Kidney (tissue), 14 donors: ENCODE data around the gene ATG9A. TPM values are rescaled to one million over a fixed set of nuclear protein-coding genes. Genes with fewer than 3 reads are reported as not detected.

ENCODE experiments used
- DNase-seq, 5 donors: peaks; one replicate each; pipeline ENCODE4 v3.0.0-alpha.2; 2013 to 2020
- FAIRE-seq: peaks from 2 replicates; lab custom pipeline; 2012; peaks lifted over from hg19 to GRCh38; lab: Jason Lieb, UNC
- H3K27ac ChIP-seq, 2 donors: one replicate each; pipeline ENCODE4 v1.7.0; 2013; ENCODE audit warnings: low read depth in 2 of 2, low read length in 2 of 2, inconsistent platforms in 1 of 2
- H3K27me3 ChIP-seq: one replicate; pipeline ENCODE4 v1.7.1; 2013; ENCODE audit warnings: low read length, inconsistent platforms; ENCODE audit not compliant: control insufficient read depth, insufficient read depth
- H3K36me3 ChIP-seq, 3 donors: one replicate each; pipeline versions ENCODE4 v1.7.0 to v1.7.1; 2013; ENCODE audit warnings: low read length in 3 of 3, control low read depth in 1 of 3, inconsistent platforms in 1 of 3; ENCODE audit not compliant: insufficient read depth in 3 of 3, control insufficient read depth in 2 of 3
- H3K4me1 ChIP-seq, 3 donors: one replicate each; pipeline versions ENCODE4 v1.7.0 to v1.7.1; 2013; ENCODE audit warnings: low read length in 3 of 3, inconsistent platforms in 1 of 3, low read depth in 1 of 3; ENCODE audit not compliant: control insufficient read depth in 2 of 3, insufficient read depth in 2 of 3
- H3K4me3 ChIP-seq, 3 donors: one replicate each; pipeline versions ENCODE4 v1.7.0 to v1.8.1; 2013; ENCODE audit warnings: low read length in 3 of 3, control low read depth in 1 of 3, inconsistent platforms in 1 of 3
- H3K9ac ChIP-seq, 3 donors: one replicate each; pipeline versions ENCODE4 v1.7.0 to v1.7.1; 2013; ENCODE audit warnings: low read length in 3 of 3, control low read depth in 1 of 3, inconsistent platforms in 1 of 3
- H3K9me3 ChIP-seq, 3 donors: one replicate each; pipeline versions ENCODE4 v1.7.0 to v1.7.1; 2013; ENCODE audit warnings: low read length in 3 of 3, control low read depth in 1 of 3, inconsistent platforms in 1 of 3; ENCODE audit not compliant: control insufficient read depth in 2 of 3, insufficient read depth in 1 of 3
- CTCF ChIP-seq: IDR thresholded peaks from 3 replicates; pipeline ENCODE4 v1.5.1; 2012; ENCODE audit warnings: mild to moderate bottlenecking, moderate library complexity, borderline replicate concordance; ENCODE audit not compliant: insufficient read depth; ENCODE audit errors: extremely low read depth
- intact Hi-C: fragments of 100-400 bp; cut with DNase I; formaldehyde crosslinking; loops from one replicate; pipeline ENCODE4 v1.11.1; 2022
- polyA plus RNA-seq: library from polyadenylated mRNA; stranded (reverse); fragments of 350-450 nt; fragmentation: Illumina TruSeq; extraction: RNeasy Lipid Tissue Mini Kit (QIAGEN cat#74804); gene quantifications from one replicate; pipeline ENCODE4 v1.2.3, GENCODE V29; 2014; ENCODE audit warnings: low read depth, low replicate concordance; ENCODE audit not compliant: insufficient read depth
- total RNA-seq: library from RNA; stranded (reverse); fragmentation: NEBNext Ultra II Directional; extraction: Animal tissue kit (Norgen Biotek cat#: 25700); gene quantifications from one replicate; pipeline ENCODE4 v1.2.1, GENCODE V29; 2021
- donor health status: control.
- donor health status: control.
- donor health status: control.
- donor health status: control.
- donor health status: control.
- donor health status: DM: yes; HTN: yes; CAD: no.
- donor health status: Normal renal cell carcinoma (clear cell type).

The ATG9A gene
- total and polyA plus RNA-seq, 2 donors from 2014 or later, result 24.0 to 41.5 TPM

- H3K9ac ChIP-seq, result no peak overlapping the region
- intact Hi-C loops, result no loop called here
- peaks cover 0 to 15% (median 6%) of the 10 kb centered on the region in 3 donors for H3K4me1 ChIP-seq
- H3K36me3 ChIP-seq, result peaks cover 2 to 21% (median 10%) of the 10 kb centered on the region in 3 donors
- no peaks in the 10 kb centered on the region for H3K27me3 ChIP-seq
- no peak for TF ChIP-seq CTCF
- no peak overlapping the region for H3K27ac ChIP-seq
- no peaks in the 10 kb centered on the region for H3K9me3 ChIP-seq
- DNase-seq (no peak), FAIRE-seq (no peak)
- no peak overlapping the region for H3K4me3 ChIP-seq
Observed at GRCh38 chr2:219214786-219215185, 14.7 kb downstream of the ATG9A start.

DNA sequence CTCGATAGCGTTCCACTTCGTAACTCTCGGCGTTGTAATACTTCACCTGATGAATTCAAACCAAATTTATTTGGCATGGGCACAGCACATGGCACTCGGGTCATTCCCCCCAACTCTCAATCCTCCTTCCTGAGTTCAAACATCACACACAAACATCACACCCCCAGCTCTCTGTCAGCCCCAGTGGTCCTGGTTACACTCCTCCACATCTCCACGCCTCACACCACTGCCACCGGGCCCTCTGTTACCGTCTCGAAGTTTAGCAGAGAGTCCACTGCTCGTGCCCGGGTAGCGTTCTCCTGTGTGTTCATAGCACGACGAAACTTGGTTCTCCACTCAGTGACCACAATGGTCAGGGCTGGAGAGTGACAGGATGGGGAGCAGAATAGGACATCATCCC is 15.3 kb downstream of the ATG9A start:
- Histone ChIP-seq H3K9ac (no peak overlapping the region), H3K4me1 (peaks cover 0 to 9% (median 2%) of the 10 kb centered on the region in 3 donors), H3K36me3 (peaks cover 2 to 26% (median 10%) of the 10 kb centered on the region in 3 donors), H3K9me3 (no peaks in the 10 kb centered on the region), H3K4me3 (no peak overlapping the region), H3K27ac (no peak overlapping the region), H3K27me3 (no peaks in the 10 kb centered on the region)
- no peak for TF ChIP-seq CTCF
- intact Hi-C loops, result no loop called here
- no peak for DNase-seq
- FAIRE-seq, result no peak

DNA sequence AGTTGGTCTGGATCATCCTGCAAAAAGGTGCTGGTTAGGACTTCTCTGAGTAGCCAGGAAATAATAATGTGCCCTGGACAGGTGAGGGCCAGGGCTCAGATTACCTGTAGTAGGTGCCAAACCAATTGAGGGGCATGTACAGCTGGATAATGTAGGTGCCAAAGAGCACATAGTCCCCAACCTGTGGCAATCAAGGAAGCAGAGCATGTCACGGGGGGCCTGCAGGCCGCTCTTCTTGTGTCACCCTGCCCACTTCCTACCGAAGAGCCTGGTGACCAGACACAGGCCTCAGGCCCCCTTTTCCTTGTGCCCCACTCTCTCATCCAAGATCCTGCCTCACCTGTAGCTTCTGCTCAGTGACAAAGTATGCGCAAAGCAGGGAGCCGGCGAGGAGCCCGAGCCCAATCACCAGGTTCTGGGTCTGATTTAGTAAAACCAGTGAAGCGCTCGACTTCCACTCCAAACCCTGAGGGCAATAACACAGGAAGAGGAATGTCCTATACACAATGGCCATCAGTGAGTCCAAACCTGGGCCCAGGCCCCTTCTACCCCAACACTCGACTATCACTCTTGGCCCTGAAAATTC is 15.9 kb downstream of the ATG9A start:
- Histone ChIP-seq H3K9ac (no peak overlapping the region), H3K27ac (no peak overlapping the region), H3K9me3 (no peaks in the 10 kb centered on the region), H3K36me3 (peaks cover 2 to 31% (median 16%) of the 10 kb centered on the region in 3 donors), H3K4me3 (no peak overlapping the region), H3K27me3 (no peaks in the 10 kb centered on the region), H3K4me1 (peaks cover 0 to 6% (median 0%) of the 10 kb centered on the region in 3 donors)
- FAIRE-seq (no peak), DNase-seq (no peak)
- TF ChIP-seq CTCF, result no peak
- intact Hi-C loops, result no loop called here
